HG03095 (cell line): Measurements from ENCODE around the gene MXRA7.
A peak's percentile ranks its signal among the peaks of the same experiment; 100 is the strongest.
"Not testable (repeated sequence)": the region's sequence is repeated elsewhere in the genome, so short reads cannot be mapped to it uniquely, and the experiment has no call there.

Experiments
- ATAC-seq: cut with Tn5 transposase; IDR thresholded peaks from one replicate; pipeline ENCODE4 v1.9.1; 2021; ENCODE audit warnings: moderate library complexity; ENCODE audit not compliant: unreplicated experiment

MXRA7 gene, protein sequence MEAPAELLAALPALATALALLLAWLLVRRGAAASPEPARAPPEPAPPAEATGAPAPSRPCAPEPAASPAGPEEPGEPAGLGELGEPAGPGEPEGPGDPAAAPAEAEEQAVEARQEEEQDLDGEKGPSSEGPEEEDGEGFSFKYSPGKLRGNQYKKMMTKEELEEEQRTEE

DNA sequence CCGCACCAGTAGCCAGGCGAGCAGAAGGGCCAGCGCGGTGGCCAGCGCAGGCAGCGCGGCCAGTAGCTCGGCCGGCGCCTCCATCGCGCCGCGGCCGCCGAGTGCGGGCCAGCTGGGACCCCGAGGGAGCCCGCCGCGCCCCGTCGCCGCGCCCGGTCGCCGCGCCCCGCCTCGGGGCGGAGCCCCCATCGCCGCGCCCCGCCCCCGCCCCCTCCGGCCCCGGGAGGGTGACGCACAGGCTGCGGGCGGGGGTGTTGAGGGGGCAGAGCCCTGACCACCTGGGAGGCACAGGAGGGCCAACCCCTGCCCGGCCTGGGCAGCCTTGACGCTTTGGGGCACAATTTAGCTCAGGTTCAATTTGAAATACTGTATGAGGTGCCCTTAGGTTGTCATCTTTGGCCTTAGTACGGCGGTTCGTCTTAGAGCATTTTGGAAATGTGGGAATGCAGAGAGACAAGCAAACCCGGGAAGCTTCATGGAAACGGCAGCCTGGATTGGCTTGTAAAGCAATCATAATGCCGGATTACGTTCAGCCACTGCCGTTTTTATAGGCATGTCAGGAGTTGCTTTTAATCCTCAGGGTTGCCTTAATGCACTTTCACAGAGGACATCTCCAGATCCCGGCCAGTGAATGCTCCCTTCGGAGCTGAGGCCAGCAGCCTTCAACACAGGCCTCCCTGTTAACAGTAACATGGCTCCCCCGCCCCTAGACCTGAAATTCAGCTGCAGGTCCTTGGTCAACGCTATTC lies at the start of gene MXRA7:
Gene MXRA7 (minus strand): TSS at position 103 of the 749 bp plus-strand sequence. CDS start 19 bp downstream, at position 84.
- ATAC-seq = no peak

DNA sequence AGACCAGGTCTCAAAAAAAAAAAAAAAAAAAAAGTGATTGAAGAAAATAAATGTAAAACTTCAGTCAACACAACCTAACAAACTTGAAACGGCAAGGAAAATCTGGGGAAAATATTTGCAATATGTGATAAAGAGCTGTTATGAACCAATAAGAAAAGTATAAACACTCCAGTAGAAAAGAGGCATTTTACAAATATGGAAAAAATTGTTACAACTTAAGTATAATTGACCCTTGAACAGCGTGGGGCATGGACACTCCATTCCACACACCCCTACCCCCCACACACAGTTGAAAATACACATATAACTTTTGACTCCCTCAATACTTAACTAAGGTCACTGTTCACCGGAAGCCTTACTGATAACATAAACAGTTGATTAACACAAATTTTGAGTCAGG lies 47.8 kb upstream of the MXRA7 start:
- ATAC-seq = no peak

DNA sequence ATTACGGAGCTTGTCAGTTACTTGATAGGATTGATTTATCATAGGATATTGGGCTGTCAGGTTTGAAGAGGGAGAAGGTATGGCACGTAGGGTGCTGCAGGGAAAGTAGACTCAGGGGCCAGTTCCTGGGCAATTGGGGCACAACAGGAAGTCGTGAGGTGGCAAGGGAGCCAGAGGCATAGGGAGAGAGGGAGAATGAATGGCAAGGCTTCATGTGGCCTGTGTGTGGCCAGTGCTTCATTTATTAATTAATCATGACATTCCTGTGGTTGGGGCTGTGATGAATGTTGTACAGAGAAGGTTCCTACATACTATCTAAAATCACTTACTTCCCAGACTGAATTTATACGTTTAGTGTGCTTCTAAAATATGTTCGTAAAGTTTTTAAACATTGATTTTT lies 46.5 kb upstream of the MXRA7 start:
- no peak for ATAC-seq

DNA sequence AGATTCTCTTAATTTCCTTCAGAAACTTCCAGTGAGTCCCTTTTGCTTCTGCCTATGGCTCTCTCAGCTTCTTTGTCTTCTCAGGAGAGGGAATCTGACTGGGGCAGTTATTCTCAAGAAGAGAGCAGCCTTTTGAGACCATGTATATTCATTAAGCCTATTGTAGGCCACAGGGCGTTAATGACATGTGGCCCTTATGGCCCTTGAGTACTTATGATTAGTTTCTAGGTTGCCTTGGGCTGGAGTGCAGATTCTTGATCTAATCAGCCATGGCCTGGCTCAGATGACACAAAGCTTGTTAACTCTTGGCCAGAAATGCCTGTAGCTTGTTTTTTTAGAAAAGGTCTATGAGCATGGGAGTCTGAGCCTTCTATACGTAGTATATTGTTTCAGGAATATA lies 44.5 kb upstream of the MXRA7 start:
- no peak for ATAC-seq

DNA sequence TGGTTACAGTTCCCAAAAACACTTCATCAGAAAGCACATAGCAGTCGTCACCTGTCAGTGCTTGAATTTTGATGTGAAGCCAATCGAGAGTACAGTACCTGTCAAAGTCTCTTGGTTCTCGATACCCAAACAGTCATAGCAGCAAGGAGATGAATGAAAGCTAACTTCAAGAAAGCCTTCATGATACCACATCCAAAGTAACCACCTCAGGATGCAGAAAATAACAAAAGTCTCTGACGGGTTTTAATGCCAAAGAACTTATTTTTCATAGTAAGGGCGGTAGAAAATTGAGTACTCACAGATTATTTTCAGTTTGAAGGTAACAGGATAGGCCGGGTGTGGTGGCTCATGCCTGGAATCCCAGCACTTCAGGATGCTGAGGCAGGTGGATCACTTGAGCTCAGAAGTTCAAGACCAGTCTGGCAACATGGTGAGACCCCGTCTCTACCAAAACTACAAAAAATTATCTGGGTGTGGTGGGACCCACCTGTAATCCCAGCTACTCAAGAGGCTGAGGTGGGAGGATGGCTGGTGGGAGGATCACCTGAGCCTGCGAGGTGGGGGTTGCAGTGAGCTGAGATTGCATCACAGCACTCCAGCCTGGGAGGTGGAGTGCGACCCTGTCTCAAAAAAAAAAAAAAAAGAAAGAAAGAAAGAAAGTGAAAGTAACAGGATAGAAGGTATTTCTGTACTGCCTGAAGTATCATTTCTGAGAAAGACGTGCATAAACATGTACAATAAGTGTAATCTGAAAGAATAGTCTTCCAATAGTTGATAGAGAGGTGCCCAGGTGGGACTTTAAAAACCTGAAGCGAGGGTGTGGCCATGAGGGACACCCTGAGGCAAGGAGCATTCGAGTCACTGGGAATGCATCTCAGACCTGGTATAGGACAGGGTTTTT lies 42.5 kb upstream of the MXRA7 start:
- no peak for ATAC-seq

DNA sequence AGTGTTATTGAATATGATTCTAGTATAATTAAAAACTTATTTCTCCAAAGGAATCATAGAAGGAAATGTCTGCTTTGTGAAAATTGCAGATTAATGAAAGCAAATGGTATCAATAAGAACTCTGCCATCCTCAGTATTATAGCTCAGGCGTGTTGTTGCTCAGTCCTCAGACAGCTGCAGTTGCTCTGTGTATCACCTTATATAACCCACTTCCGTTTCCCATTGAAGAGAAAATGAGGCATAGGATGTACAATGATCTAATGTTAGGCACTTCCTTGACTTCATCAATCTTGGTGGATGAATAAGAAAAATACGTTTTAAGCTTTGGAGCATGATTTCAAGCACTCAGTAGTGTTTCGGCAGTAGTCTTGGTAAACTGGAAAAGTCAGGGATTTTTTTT lies 41.2 kb upstream of the MXRA7 start:
- no peak for ATAC-seq

DNA sequence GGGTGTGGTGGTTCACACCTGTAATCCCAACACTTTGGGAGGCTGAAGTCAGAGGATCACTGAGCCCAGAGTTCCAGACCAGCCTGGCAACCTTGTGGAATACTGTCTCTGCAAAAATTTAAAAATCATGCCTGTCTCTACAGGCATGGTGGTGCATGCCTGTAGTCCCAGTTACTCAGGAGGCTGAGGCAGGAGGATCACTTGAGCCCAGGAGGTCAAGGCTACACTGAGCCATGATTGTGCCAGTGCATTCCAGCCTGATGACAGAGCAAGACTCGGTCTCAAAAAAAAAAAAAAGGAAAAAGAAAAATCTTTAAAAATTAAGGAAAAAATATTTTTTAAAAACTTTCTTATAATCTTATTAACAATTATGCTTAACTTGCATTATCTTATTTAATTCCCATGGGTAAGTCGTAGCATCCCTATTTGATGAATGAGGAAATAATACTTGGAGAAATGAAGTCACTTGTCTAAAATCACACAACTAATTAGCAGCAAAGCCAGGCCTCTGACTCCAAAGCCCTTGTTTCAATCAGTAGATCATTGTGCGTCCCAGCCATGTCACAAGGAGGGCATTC lies 40.7 kb upstream of the MXRA7 start:
- ATAC-seq = no peak

DNA sequence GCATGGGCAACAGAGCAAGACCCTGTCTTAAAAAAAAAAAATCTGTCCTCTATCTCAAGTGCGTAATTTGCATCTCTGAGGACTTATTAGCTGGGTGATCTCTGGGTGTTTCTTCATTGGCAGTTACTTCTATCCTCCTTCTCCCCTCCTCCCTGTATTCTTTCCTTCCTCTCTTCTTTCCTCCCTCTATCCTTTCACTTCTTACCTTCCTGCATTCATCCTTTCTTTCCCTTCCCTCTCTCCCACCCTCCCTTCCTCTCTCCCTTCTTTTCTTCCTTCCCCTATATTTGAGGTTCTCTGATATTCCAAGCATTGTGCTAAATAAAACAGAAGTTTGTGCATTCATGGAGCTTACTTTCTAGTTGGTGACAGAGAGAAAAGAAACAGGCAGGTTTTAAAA lies 37.9 kb upstream of the MXRA7 start:
- ATAC-seq = no peak

DNA sequence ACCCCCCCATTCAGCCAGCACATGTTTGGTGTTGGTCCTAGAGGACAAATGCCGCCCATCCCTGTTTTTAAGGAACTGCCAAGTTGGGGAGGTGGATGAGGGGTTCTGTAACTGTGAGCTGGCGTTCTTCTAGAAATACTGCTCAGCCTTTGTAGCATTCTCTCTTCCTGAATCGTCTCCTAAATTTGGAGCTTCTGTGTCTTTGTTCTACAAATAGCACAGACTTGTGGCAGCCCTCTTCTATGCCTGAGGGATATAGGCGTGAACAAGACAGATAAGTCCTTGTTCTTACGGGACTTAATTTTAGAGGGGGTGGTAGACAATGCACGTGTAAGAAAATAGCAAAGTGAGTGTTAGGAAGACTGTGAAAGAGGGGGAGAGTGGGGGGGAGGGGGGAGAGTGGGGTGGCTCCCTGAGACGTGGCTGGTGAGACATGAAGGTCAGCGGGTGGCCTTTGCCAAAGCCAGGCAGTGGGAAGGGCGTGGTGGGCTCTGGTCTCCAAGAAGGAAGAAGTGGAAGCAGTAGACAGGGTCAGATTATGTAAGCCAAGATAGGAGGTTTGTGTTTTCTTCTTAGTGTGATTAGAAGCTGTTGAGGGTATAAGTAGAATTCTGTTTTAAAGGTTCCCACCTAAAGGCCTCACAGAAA lies 37.1 kb upstream of the MXRA7 start:
- no peak for ATAC-seq

DNA sequence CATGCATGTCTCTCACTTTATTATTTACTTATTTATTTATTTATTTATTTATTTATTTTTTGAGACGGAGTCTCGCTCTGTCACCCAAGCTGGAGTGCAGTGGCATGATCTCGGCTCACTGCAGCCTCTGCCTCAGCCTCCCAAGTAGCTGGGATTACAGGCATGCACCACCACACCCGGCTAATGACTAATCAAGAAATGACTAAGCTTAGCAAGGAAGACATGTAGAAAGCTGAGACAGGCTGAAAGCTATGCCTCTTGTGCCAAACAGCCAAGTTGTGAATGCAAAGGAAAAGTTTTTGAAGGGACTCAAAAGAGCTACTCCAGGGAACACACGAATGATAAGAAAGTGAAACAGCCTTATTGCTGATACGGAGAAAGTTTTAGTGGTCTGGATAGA lies 35.0 kb upstream of the MXRA7 start:
- not testable (repeated sequence) for ATAC-seq

DNA sequence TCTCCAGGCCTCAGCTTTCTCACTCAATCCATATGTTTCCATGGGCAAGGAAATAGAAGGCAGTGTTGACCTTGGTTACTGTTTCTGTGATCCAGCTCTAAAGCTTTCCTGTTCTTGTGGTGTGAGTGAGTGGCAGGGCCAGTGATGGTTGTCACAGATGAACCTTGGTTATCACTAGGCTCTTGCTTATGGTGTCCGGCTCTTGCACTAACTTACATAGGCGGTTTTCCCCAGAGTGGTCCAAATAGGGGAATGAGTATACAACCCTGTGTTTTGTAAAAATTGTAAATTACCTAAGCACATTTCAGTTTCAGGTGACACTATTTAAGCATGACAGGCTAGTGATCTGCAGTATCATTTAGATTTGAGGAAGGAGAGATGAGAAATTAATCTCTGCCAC lies 34.0 kb upstream of the MXRA7 start:
- ATAC-seq = no peak

DNA sequence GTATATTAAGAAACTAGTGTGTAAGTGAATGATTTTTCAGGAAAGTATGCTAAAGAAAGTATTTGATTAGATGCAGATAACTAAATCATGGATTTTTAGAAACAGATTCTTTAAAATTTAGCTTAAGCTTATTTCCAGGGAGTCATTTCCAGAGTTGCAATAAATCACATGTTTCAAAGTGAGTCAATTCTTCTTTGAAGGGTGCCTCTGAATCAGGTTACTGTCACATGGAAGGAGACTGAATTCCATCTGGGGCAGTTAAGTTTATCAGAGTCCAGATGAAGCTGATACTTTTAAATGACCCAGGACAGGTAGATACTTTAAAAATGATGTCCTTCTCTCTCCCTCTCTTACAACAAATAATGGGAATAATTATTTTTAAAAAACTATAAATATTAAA lies 32.2 kb upstream of the MXRA7 start:
- ATAC-seq = no peak

DNA sequence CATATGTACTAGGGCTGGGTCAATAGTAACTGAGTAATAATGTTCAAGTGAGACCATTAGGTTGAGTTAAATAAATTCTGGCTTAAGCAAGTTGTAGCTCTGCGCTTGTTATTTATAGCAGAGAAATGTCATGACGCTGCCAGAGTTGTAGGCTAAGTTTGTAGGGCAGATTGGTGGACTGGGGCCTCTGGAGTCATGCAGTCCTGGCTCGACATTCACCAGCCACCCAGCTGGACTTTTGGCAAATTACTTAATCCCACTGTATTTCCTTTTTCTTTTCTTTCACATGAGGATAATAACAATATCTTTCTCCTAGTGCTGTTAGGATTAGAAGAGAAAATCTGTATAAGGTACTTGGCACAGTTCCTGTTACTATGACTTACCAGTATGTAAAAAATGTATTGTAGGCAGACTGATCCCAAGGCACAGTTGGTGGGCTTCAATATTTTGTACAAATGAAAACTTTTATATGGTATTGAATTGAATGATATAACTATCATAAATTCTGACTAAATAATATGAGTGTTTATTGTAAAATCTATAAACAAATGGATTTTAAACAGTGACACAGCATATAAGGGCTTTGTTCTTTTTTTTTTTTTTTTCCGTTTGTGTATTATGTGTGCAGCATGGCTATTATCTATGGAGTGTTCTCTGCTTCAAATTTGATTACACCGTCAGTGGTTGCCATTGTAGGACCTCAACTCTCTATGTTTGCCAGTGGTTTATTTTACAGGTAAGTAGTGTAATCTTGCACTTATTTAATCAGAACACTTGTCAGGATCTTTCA lies 29.8 kb upstream of the MXRA7 start:
- ATAC-seq = no peak

DNA sequence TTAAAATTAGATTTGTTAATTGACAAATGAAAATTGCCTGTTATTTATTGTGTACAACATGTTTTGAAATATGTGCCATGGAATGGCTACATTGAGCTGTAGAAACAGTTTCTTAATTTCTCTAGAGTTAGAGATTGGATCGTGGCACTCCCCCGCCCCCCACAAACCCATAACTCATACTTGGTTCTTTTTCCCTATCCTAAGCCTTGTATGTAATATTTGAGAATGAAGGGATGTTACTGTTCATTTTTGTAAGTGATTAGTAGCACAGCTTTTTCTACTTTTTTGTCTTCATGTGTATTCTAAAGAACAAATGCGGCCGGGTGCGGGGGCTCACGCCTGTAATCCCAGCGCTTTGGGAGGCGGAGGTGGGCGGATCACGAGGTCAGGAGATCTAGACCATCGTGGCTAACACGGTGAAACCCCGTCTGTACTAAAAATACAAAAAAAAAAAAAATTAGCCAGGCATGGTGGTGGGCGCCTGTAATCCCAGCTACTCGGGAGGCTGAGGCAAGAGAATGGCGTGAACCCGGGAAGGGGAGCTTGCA lies 28.9 kb upstream of the MXRA7 start:
- ATAC-seq = not testable (repeated sequence)

DNA sequence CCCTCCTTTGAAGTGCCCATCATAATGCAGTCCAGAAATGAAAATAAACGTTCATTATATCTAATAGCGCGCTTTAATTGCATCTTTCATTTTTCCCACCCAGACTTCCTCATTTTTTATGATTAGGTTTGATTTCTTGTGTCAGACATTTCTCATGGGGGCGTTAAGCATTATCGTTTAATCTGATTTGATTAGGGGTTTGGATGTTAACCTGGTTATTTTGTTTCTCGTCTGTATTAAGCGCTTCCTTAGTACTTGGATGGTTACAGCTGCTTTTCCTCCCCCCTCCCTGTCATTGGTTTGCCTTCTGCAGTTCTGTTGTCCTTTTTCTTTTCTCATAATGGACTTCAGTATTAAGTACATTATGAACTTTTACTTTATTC lies 27.7 kb upstream of the MXRA7 start:
- no peak for ATAC-seq

DNA sequence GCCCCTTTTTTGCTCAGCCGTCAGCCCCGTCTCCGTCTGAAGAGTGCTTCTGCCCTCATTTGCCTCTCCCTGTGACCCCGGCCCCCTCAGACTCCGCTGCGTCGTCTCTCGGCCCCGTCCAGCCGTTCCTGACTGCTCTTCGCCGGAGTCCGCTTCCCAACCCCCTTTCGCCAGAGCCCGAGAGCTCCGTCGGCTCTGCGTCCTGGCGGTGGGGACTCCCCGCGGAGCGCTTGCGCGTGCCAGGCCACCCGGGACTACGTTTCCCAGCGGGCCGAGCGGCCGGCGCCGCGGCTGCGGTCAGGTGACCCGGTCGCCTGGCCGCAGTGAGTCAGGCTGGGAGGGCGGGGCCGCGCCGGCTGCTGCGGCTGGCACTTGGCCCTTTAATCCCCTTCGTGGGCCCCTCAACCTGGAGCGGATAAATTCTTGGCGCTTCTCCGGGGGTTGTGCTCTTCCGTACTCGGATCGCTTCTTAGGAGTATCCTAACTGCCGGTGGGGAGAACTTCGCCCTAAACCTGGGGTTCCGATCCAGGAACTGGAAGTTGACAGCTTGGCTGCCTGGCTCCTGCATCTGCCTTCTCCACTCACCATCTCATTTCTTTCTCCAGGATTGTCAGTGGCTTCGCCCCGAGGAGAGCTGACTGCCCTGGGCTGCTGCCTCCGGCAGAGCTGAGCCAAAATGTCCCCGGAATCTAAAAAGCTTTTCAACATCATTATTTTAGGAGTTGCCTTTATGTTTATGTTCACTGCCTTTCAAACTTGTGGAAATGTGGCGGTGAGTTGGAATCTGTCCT lies 27.1 kb upstream of the MXRA7 start, which contains the start of gene MFSD11:
Gene MFSD11 (plus strand): TSS at position 444 of the 792 bp plus-strand sequence. CDS start 234 bp downstream, at position 678.
- ATAC-seq = peak; percentile 48

DNA sequence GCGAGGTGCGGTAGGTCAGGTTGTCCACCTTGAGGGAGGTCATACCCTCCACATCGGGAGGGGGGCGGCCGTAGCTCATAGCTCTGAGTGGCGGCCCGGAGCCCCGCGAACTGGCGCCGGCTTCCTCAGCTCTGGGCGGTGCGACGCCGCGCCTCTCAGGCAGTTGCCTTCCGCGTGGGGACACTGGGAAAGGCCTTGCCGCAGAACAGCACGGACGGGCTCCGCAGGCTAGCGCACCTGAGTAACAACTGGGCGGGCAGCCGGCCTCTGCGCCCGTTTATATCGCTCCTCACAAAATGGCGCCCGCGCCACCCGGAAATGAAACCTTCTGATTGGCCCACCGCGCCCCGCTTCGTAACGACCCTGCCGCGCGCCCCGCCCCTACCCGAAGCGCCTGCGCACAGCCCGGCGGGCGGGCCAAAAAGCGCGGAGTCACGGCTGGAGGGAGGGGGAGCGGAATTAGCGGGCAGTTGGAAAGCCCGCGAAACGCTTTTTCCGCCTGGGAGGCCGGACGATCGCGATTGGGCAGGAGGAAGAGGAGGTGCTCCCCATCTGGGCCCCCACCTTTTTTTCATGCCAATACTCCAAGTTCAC lies 26.4 kb upstream of the MXRA7 start, which contains the start of gene SRSF2:
Gene SRSF2 (minus strand): TSS at position 250 of the 594 bp plus-strand sequence. CDS start 171 bp downstream, at position 79.
- peak; percentile 66 for ATAC-seq

DNA sequence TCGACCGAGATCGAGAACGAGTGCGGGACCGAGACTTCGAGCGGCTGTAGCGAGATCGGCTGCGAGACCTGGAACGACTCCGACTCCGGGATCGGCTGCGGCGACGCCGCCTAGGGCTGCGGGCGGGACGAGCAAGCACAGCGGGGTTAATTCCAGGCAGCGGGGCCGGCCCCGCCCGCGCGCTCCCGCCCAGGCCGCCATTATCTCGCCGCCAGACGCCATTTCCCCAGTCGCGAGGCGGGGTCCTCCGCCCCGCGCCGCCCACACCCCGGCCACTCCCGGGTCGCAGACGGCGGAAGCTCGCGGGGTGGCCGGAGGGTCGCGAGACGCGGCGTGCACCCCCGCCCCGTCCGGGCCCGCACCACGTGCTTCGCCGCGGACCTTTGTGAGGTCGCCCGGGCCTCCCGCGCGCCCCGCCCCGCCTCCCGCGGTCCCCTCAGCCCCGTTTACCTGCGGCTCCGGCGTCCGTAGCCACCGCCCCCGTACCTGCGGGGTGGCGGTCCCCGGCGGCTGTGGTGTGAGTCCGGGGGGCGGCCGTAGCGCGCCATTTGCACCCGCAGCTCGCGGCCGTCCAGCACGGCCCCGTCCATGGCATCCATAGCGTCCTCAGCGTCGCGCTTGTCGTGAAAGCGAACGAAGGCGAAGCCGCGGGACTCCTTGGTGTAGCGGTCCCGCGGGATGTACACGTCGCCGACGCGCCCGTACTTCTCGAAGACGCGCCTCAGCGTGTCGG lies 25.8 kb upstream of the MXRA7 start:
- no peak for ATAC-seq
